ENCODE data around the gene RIMKLB. TPM values are rescaled to one million over a fixed set of nuclear protein-coding genes. Genes with fewer than 3 reads are reported as not detected.
"Not testable (repeated sequence)": the region's sequence is repeated elsewhere in the genome, so short reads cannot be mapped to it uniquely, and the experiment has no call there.

RIMKLB gene
- total RNA-seq, 1 donor from 2014 or later: 30.0 TPM

DNA sequence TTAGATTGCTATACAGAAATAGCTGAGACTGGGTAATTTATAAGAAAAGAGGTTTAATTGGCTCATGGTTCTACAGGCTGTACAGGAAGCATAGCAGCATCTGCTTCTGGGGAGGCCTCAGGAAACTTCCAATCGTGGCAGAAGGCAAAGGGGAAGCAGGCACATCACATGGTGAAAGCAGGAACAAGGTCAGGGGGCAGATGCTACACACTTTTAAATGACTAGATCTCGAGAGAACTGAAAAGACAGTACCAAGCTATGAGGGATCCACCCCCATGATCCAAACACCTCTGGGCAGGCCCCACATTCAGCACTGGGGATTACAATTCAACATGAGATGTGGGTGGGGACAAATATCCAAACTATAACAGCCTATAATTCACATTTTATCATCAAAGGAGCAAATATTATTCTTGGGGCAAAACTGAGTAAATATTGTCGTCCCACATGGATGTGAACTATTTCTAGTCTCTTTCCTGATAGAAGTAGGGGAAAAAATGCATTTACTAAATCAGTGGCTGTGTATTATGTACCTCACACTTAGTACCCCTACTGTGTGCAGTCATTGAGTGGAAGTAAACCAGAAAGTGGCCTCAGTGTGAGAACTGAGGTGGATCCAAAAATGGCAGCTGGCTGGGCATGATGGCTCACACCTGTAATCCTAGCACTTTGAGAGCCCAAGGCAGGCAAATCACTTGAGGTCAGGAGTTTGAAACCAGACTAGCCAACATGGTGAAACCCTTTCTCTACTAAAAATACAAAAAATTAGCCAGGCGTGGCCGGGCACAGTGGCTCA, 99.2 kb downstream of the RIMKLB start:
- TF ChIP-seq, protein P1, sequence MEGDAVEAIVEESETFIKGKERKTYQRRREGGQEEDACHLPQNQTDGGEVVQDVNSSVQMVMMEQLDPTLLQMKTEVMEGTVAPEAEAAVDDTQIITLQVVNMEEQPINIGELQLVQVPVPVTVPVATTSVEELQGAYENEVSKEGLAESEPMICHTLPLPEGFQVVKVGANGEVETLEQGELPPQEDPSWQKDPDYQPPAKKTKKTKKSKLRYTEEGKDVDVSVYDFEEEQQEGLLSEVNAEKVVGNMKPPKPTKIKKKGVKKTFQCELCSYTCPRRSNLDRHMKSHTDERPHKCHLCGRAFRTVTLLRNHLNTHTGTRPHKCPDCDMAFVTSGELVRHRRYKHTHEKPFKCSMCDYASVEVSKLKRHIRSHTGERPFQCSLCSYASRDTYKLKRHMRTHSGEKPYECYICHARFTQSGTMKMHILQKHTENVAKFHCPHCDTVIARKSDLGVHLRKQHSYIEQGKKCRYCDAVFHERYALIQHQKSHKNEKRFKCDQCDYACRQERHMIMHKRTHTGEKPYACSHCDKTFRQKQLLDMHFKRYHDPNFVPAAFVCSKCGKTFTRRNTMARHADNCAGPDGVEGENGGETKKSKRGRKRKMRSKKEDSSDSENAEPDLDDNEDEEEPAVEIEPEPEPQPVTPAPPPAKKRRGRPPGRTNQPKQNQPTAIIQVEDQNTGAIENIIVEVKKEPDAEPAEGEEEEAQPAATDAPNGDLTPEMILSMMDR (IDR thresholded peaks at IDR 0.05; ENCODE audit: insufficient read depth, low read length, poor library complexity, severe bottlenecking): no peak

DNA sequence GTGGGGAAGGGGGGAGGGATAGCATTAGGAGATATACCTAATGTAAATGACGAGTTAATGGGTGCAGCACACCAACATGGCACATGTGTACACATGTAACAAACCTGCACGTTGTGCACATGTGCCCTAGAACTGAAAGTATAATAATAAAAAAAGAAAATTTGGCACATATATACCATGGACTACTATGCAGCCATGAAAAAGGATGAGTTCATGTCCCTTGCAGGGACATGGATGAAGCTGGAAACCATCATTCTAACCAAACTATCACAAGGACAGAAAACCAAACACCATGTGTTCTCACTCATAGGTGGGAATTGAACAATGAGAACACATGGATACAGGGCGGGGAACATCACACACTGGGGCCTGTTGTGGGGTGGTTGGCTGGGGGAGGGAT, 103.4 kb downstream of the RIMKLB start:
- H3K36me3 ChIP-seq (ENCODE audit: control insufficient read depth, insufficient read depth, low read length); H3K4me3 ChIP-seq (ENCODE audit: low read depth, low read length); H3K27me3 ChIP-seq (ENCODE audit: control insufficient read depth, insufficient read depth, low read length); DNase-seq (ENCODE audit: low read depth): not testable (repeated sequence)

More for the DNA sequence above, 99.2 kb downstream of the RIMKLB start:
- H3K36me3 ChIP-seq (ENCODE audit: control insufficient read depth, insufficient read depth, low read length): no peaks in the 10 kb centered on the region
- H3K4me3 ChIP-seq (ENCODE audit: low read depth, low read length): no peak overlapping the region
- DNase-seq (ENCODE audit: low read depth): no peak
- no peaks in the 10 kb centered on the region for H3K27me3 ChIP-seq (ENCODE audit: control insufficient read depth, insufficient read depth, low read length)

- H3K36me3 ChIP-seq (ENCODE audit: control insufficient read depth, insufficient read depth, low read length); DNase-seq (ENCODE audit: low read depth); H3K27me3 ChIP-seq (ENCODE audit: control insufficient read depth, insufficient read depth, low read length); H3K4me3 ChIP-seq (ENCODE audit: low read depth, low read length): not testable (repeated sequence)
Observed at GRCh38 chr12:8804833-8805232, 107.0 kb downstream of the RIMKLB start.

DNA sequence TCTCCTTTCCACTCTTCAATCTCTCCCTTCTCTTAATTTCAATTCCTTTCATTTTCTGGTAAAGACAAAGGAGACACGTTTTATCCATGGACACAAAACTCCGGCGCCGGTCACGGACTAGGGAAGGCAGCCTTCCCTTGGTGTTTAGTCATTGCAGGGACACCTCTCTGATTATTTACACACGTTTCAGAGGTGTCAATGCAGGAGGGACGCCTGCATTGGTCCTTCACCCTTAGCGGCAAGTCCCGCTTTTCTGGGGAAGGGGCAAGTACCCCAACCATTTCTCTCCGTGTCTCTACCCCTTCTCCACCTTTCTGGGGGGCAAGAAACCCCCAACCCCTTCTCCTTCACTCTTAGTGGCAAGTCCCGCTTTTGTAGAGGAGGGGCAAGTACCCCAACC, 107.7 kb downstream of the RIMKLB start:
- H3K27me3 ChIP-seq (ENCODE audit: control insufficient read depth, insufficient read depth, low read length); DNase-seq (ENCODE audit: low read depth); H3K36me3 ChIP-seq (ENCODE audit: control insufficient read depth, insufficient read depth, low read length); H3K4me3 ChIP-seq (ENCODE audit: low read depth, low read length): not testable (repeated sequence)

GRCh38 chr12:8807084-8807483, 109.3 kb downstream of the RIMKLB start:
- H3K27me3 ChIP-seq (ENCODE audit: control insufficient read depth, insufficient read depth, low read length); H3K36me3 ChIP-seq (ENCODE audit: control insufficient read depth, insufficient read depth, low read length); DNase-seq (ENCODE audit: low read depth); H3K4me3 ChIP-seq (ENCODE audit: low read depth, low read length): not testable (repeated sequence)

DNA sequence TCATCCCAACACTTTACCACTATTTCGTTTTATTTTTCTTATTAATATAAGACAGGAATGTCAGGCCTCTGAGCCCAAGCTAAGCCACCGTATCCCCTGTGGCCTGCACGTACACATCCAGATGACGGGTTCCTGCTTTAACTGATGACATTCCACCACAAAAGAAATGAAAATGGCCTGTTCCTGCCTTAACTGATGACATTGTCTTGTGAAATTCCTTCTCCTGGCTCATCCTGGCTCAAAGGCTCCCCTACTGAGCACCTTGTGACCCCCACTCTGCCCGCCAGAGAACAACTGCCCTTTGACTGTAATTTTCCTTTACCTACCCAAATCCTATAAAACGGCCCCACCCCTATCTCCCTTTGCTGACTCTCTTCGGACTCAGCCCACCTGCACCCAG, 112.3 kb downstream of the RIMKLB start:
- not testable (repeated sequence) for H3K36me3 ChIP-seq (ENCODE audit: control insufficient read depth, insufficient read depth, low read length); H3K27me3 ChIP-seq (ENCODE audit: control insufficient read depth, insufficient read depth, low read length); H3K4me3 ChIP-seq (ENCODE audit: low read depth, low read length); DNase-seq (ENCODE audit: low read depth)

DNA sequence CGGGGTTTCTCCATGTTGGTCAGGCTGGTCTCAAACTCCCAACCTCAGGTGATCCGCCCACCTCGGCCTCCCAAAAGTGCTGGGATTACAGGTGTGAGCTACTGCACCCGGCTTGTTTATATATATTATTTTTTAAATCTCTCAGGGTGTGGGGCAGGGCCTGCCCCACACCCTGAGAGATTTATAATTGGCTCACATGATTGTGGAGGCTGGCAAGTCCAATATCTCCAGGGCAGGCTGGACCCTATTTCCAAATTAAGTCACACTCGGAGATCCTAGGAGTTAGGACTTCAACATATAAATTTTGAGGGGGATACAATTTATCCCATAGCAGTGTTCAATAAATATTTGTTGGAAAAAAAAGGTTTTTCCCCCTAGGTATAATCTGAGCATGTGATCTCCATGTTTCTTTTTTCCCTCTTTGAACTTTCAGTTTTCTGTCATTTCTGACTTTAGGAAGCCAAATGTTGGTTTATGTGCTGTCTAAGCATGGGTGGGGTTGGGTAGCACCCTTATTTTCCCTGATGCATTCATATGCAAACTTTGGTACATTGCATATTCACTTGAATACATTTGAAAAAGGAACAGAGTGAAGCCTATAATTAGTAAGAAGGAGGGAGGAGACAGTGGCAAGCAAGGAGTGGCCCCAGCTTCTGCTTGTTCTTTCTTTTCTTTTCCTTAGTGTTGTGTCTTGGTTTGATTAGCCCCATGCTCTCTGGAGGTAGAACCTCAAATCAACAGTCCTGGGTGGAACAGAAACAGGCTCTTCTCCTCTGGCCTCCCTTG, 116.0 kb downstream of the RIMKLB start:
- Histone ChIP-seq H3K36me3 (ENCODE audit: control insufficient read depth, insufficient read depth, low read length) (no peaks in the 10 kb centered on the region), H3K27me3 (ENCODE audit: control insufficient read depth, insufficient read depth, low read length) (no peaks in the 10 kb centered on the region), H3K4me3 (ENCODE audit: low read depth, low read length) (no peak overlapping the region)
- DNase-seq (ENCODE audit: low read depth): no peak
- TF ChIP-seq, protein P1 (IDR thresholded peaks at IDR 0.05; ENCODE audit: insufficient read depth, low read length, poor library complexity, severe bottlenecking): no peak

GRCh38 chr12:8816448-8817050, 118.8 kb downstream of the RIMKLB start:
- Histone ChIP-seq H3K27me3 (ENCODE audit: control insufficient read depth, insufficient read depth, low read length) (no peaks in the 10 kb centered on the region), H3K36me3 (ENCODE audit: control insufficient read depth, insufficient read depth, low read length) (no peaks in the 10 kb centered on the region), H3K4me3 (ENCODE audit: low read depth, low read length) (no peak overlapping the region)
- no peak for DNase-seq (ENCODE audit: low read depth)
- TF ChIP-seq, protein P1 (IDR thresholded peaks at IDR 0.05; ENCODE audit: insufficient read depth, low read length, poor library complexity, severe bottlenecking): no peak

Measured in kidney epithelial cell (primary cell).